Hematopoietic multipotent progenitor cell treated with erythropoietin and hydrocortisone succinate and interleukin-3 and kit ligand, for 6 days (in vitro differentiated cells): ENCODE measurements around the gene STX8.

ENCODE experiments used
- DNase-seq: peaks from one replicate; pipeline ENCODE4 v3.0.0-alpha.2; 2015

The STX8 gene

DNA sequence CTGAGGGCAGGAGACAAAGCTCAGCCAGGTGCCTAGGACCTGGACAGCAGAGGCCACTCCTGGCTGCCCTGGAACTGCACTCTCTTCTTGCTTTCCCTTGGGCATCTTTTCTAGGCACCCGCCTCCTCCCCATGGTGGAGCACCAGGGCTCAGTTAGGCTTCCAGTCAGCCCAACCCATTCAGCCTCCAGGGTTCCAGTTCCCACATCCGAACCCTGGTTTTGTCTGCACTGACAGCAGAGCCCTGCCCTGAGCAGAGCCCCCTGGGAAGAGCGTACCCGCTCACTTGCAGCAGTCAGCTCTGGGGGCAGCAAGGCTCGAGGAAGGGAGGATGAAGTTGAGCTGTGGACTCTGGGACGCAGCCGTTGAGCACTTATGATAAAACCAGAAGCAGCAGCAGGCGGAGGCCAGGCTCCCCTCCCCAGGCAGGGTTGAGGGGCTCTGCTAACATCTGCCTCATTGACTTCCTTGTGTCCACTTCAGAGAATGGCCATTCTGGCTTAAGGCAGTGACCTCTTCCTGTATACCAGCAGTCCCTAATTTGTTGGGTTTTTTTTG, 341.2 kb downstream of the STX8 start:
- DNase-seq: no peak

DNA sequence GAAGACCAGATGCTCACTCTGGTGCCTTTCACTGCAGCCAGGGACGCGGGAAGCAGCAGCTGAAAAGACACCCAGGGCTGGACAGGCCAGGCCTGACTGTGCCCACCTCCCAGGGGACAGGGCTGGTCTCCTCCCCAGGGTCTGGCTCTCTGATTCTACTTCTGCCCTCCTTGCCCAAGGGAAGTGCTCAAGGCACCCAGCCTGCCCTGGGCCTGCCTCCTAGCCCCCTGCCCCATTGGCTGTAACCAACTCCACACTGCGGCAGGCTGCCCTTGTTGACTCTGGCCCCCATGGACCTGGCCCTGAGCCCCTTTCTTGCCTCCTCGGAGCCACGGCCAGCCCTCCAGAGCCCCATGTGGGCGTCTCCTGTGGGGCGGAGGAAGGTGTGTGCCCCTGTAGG, 341.9 kb downstream of the STX8 start:
- DNase-seq: no peak

DNA sequence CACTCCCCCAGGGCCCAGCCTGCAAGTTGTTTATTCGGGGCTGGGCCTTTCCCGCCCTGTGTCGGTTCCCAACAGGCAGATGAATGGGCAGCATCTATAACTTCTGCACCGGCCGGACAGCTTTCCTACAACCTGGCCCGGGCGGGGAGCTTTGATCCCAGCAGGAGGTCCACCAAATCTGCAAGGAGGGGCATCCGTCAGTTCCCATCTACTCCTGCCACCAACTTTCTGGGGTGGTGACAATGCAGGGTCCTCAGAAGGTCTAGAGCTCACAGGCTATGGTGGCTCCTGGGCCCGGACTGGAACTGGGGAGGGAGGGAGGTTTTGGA, 342.4 kb downstream of the STX8 start:
- DNase-seq: no peak

DNA sequence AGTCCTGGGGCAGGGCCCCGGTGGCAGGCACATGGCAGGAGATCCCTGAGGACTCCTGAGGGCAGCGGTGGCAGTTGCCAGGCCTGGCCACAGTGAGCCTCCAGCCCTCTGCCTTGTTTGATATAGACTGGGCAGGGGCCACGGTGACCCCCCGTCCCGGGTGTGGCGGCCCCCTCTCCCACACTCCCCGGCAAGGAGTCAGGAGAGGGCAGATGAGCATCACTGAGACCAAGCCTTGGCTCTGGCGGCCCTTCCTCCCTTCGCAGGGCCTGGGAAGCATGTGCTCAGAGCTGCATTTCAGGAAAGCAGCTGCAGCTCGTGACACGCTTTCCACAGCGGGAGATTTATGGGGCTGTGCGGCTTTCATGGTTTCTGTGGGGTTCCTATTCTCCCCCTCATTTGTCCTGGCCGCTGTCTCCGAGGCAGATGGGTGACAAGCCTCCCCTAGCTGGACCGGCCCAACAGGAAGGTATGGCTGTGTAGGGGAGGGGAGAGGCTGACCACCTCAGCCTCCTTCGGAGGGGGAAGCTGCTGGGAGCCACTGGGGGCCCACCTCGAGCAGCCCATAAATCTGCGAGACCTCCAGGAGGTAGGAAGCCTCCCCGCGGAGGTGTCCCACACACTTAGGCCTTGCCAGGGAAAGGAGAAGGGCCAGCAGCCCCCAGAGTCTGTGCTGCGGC, 342.9 kb downstream of the STX8 start:
- DNase-seq: no peak

DNA sequence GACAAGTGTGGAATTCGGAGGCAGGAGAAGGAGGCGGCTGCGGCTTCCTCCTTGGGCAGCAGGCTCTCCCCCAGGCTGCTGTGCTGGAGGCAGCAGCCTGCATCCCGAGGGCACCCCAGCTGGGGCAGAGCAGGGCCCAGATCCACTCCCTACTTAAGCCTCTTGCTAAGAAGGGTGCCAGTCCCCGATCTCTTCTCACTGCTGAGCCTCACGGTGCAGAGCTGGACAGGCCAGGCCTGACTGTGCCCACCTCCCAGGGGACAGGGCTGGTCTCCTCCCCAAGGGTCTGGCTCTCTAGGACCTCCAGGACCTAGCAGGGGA, 343.5 kb downstream of the STX8 start:
- no peak for DNase-seq

DNA sequence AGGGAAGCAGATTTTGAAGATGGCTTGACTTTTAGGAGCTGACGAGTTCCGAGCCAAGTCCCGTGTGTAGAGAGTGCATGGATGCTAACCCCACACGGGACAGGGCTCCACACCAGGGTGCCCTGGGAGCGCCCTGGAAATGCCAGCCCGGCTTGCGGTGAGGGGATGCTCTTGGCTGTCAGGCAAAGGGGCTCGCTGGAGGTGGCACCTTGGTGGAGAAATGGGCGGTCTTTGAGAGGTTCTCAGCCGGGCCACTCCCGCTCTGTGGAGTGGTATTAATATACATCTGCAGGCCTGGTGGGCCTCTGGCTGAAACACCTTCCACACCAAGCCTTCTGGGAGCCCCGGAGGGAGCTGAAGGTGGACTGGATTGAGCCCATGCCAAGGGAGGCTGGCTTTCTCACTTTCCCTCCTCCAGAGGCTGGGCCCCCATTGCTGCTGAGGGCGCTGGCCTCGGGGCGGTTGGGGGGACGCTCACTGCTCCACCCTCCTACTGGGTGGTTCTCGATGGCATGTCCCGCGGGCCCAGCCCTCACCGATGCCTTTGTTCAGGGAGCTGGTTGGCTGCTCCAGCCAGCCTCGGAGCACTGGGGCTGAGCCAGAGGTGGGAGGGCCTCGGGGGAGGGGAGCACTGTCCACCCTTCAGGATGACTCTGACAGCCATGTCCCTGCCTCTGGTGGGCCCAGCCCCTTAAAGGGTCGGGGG, 344.0 kb downstream of the STX8 start:
- no peak for DNase-seq

DNA sequence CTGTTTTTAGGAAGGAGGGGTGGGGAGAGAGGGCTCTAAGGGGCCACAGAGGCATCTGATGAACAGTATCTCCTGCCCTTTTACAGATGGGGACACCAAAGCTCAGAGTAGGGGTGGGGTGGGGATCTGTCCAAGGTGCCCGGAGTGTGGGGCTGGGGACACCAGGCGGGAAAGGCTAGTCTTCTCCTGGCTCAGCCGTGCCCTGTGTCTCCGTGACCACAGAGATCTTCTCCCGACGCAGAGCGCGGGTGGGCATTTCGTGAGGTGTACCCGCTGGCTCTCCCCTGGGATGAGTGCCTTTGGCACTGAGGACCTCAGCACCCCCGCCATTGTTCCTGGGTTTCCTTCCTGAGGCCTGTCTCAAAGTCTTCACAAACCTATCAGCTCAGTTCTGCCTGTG, 344.8 kb downstream of the STX8 start:
- DNase-seq: no peak

DNA sequence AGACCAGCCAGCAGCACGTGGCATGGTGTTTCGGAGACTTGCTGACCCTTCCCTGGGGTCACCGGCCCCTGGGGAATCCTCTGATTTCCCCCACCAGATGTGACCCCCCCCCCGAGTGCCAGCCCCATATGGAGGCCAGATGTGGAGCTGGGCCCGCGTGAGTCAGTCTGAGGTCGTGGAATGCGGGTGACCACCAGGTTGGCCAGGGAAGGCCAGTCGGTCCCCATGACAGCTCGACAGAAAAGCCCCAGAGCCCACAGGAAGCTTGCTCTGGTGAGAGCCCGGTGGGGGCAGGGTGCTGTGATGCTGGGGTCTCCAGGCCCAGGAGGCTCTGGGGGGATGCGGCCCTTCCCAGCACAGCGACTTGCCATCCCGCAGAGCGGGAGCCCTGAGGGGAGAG, 345.3 kb downstream of the STX8 start:
- DNase-seq: no peak

DNA sequence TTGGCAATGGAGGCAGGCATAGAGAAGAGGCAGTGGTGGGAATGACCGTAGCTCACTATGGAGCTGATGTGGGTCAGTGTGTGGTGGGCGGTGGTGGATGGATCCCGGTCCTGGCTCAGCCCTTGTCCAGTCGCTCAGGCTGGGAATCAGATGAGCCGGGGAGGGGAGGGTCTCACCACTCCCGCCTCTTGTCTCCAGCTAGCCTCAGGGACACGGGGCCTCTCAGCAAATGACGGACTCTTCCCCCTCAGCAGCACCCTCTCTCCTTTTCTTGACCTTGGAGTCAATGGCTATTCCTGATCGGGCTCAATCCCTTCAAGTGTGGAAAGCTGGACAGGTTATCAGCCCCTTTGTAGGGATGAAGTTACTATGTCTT, 345.8 kb downstream of the STX8 start:
- no peak for DNase-seq

DNA sequence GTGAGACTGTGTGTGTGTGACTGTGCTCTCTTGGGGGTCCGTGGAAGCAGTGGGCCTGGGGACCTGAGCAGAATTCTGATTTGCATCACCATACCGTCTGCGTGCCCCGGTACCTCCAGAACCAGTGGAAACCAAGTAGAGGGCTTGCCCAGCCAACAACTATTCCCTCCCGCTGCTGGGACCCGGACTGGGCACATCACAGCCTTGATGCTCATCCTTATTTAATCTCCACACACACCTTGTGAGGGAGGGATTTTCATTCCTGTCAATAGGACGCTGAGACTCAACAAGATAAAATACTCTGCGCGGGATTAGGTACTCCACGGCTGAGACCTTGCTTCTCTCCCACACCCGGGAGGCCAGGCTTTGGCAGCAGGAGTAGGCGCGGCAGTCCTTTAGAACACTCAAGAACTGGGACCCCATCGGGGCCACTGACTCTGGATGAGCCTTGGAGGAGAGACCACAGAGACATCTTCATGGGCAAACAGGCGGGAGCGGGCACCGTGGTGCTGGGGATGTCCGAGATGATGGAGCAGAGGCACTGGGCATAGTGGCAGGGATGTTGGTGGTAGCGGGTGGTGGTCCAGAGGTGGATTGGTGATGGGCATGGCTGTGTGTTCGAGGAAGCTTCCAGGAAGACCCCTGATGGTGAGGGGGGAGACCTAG, 346.3 kb downstream of the STX8 start:
- DNase-seq: no peak

DNA sequence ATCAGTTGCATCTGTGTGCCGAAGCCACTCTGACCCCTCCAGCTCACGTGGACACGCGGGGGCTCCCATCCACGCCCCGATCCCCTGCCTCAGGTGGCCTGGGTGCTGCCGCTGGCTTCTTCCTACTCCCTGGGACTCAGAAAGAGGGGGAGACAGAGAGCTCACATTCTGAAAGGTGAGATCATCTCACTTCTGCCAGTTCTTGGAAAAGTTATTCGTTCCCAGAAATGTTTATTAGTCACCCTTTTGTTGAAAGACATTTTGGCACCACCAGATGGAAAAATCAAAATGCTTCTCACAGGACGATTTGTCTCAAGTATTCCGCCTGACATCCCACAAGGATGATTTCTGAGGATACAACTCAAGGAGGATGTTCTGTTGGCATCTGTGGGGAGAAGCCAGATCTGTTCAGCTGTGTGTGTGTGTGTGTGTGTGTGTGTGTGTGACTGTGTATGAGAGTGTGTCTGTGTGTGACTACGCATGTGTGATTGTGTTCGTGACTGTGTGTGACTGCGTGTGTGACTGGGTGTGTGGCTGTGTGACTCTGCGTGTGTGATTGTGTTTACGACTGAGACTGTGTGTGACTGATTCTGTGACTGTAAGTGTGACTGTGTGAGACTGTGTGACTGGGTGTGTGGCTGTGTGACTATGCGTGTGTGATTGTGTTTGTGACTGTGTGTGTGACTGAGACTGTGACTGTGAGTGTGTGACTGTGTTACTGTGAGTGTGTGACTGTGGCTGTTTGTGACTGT, 347.0 kb downstream of the STX8 start:
- DNase-seq: no peak

DNA sequence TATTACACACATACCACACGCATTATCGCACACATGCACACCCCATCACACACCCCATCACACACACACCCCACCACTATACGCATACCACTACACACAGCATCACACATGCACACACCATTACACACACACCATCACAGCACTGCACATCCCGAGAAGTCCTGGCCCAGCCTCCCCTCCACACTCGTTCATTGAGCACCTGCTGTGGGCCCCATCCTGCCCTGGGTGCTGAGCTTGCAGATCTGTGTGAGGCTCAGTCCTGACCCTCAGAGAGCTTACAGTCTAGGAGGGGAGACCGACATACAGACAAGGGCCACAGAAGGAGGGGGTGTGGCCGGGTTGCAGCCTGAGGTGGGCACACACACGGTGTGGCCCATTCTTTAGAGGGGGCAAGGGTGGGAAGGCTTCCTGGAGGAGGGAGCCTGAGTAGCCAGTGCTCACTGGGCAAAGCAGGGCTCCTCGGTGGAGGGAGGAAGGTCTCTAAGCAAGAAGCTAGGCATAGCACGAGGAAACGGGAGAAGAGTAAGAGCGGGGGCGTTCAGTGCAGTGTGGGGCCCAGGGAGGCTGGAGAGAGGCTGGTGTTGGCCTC, 347.7 kb downstream of the STX8 start:
- DNase-seq: no peak

DNA sequence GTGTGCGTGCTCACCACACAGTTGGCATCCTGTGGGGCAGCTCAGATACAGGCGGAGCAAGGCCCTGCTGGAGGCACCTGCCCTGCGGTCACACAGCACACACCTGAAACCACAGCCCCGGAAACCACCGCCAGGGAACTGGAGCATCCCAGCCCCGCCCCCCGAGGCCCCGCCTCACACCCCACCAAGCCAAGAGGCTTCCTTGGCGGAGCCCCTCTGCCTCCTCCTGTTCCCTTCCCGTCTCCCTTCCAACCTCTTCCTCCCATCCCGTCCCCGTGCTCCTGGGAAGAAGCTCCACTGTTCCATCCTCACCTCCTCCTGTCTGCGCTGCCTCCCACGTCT, 348.9 kb downstream of the STX8 start:
- no peak for DNase-seq

DNA sequence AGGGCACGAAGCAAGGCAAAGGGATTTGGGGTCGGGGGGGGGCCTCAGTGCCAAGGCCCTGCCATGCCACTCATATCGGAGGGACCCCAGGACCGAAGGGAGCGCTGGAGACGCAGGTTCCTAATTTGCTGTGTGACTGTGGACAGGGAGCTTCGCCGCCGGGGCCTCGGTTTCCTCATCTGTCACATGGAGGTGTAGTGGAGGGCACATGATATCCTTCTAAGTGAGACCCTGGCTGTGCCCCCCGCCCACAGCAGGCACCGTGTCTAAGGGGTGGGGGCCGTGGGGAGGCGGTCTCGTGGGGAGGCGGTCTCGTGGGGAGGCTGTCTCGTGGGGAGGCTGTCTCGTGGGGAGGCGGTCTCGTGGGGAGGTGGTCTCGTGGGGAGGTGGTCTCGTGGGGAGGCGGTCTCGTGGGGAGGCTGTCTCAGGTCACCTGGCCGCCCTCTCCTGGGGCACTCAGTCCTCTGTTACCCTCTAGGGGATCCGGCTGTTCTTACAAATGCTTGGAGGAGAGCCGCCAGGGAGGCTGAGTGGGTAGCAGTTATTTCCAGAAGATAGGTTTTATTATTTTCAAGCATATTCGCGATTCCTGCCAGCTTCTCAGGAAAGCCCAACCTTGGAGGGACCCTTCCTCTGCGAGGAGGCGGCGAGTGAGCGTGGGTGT, 349.4 kb downstream of the STX8 start:
- DNase-seq: no peak

DNA sequence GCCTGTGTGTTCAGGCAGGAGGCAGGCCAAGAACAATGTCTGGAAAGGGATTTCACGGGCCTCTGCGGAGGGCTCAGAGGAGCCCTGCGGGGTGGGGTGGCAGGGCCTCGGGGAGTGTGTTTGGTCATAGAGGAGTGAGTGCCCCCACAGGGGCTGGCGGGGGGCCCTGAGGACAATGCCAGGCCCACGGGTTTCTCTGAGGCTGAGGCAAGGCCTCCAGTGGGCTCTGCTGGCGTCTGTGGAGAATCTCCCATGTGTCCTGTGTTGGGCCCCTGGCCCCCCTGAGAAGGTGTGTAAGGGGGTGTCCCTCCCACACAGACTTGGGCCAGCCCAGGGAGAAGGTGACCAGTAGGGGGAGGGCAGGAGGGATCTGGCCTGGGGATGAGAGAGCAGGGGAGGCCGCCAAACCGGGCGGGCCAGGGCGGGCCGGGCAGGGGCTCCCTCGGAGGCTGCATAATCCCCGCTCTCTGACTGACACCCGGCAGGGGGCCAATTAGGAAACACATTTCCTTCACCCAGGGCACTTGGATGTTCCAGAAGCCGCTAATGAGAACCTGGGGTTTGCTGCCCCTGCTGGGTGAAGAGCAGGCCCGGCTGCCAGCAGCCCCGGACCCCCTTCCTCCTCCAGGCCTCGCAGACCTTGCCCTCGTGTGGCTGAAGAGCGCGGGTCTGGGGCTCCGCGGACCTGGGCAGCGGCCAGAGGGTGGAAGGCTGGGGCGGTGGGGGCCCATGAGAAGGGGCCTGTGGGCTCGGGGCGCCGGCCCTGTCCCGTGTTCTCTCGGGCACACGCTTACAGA, 350.1 kb downstream of the STX8 start:
- no peak for DNase-seq

DNA sequence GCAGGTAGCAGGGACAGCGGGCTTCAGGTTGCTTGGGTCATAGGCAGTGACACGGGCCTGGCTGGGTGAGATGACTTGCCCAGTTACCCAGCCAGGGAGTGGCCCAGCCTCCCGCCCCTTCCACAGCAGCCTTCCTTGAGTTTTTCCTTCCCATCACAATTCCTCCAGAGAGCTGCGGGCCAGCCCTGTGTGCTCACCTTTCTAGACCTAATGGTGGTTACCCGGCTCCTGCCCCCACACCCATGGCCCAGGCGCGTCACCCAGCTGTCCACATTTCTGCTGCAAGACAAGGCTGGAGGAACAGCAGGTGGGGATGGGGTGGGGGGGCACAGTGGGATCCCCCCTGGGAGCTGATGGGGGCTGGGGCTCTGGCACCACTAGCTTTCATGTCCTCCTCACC, 351.1 kb downstream of the STX8 start:
- no peak for DNase-seq

DNA sequence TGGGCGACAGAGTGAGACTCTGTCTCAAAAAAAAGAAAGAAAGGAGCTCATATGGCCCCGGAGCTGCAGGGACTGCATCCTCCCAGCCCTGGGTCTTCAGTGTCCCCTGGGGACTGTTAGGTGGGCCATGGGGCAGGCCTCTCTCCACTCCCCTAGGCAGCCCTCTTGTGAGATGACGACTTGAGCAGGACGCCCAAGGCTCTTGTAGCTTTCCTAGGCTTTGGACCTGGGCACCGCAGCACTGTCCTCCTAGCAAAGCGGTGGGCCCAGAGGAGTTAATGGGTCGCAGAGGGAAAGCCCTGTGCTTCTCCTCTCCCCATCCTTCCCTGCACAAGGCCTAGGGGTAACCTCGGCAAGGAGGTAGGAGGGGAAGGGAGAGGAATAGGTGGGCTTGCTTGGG, 352.1 kb downstream of the STX8 start:
- no peak for DNase-seq

DNA sequence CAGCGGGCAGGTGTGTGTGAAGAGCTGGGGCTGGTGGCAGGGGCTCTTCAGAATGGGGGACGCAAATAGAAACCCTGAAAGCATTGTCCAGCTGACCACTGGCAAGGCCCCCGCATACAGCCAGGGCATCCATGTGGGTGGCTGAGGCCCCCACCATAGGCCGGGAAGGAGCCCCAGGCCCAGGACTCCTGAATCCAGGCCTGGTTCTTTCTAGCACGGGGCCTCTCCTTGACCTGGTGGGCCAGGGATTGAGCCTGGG, 353.8 kb downstream of the STX8 start:
- DNase-seq: no peak

DNA sequence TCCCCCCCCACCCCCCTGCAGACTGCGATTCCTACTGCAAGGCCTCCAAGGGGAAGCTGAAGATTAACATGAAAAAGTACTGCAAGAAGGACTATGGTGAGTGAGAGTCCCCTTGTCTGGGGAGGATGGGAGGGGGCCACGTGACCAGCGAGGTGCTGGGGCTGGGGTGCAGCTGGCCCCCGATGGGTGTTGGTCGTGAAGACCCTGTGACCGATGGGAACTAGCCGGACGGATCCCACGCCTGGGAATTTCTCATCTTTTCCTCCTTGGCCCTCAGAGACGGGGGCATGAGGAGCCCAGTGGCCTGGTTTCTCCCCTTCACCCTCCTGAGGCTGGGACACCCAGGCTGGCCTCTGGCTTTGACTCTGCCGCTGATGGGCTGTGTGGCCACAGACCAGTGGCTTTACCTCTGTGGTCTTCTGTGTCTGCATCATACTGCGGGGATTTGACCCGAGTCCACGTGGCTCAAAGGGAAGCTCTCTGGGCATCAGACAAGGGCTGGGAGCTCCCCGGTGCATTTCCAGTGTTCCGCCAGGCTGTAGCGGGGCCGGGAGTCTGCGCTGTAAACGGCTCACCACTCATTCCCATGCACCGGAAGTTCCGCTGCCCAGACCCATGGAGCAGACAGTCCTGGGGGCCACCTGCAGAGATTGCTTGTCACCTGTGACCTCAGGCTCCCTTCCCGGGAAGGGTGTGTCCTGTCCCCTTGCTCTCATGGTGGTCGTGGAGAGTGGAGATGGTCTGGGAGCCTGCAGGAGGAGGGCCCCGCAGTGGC, 354.3 kb downstream of the STX8 start:
- no peak for DNase-seq

DNA sequence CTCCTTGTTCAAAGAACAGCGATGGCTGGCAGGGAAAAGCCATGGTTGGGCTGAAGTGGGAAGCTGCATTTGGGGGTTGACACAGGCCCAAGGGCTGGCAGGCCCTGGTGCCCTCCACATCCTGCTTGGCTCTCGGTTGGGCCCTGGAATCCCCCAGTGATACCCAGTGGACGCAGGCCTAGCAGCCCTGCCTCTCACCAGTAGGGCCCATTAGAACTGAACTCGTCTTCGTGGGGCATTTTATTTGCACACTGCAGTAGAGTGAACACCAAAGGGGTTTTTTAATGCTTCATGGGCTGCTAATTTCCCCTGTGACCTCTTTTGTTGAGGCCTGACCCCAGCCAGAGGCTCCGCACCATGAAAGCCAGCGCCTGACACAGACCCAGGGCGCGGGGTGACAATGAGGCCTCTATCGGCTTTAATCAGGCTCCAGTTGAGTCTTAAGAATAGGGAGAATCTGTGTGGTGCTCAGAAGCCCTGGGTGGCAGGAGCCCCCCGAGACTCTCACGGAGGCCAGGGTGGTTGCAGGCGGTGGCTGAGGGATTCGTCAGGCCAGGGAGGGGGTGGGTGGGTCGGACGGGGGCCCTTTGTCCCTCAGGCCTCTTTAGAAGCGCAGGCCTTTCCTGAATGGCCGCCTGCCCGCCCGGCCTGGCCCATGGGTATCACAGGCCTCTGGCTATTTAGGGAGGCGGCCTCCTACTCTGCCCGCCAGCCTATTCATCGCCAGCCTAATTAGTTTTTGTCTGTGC, 355.0 kb downstream of the STX8 start:
- no peak for DNase-seq
